GM21367 (cell line): Measurements from ENCODE around the gene MRPS35.

ENCODE experiments used
- ATAC-seq: cut with Tn5 transposase; IDR thresholded peaks from one replicate; pipeline ENCODE4 v1.9.1; 2021; ENCODE audit not compliant: unreplicated experiment

Gene MRPS35

DNA sequence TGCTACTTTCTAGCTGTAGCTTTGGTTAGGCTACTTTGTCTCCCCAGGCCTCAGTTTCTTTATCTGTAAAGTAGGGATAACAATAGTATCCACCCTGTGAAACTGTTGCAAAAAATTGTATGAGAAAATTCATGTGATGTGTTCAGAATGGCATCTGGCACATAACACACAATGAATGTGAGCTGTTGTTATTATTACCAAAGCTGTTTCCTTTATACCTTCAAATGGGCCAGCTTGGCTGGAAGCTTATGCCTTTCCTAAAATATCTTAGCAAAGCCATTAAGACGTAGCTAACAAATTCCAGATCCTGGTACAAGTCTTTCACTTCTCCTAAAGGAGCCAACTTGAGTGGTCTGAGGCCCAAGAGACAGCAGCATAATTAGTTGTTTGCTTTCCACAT, 94.6 kb downstream of the MRPS35 start:
- ATAC-seq: no peak
